IPS-18a (cell line): ENCODE results near the gene NEMP2.

Source experiments
- H3K27ac ChIP-seq: one replicate; pipeline ENCODE4 v1.5.1; 2013; ENCODE audit warnings: low read length
- H3K27me3 ChIP-seq: one replicate; pipeline ENCODE4 v1.6.1; 2013; ENCODE audit warnings: mild to moderate bottlenecking, low read length; ENCODE audit not compliant: control insufficient read depth, insufficient read depth
- H3K36me3 ChIP-seq: one replicate; pipeline ENCODE4 v1.6.1; 2013; ENCODE audit warnings: low read depth, low read length; ENCODE audit not compliant: control insufficient read depth
- H3K4me1 ChIP-seq: one replicate; pipeline ENCODE4 v1.6.1; 2013; ENCODE audit warnings: low read depth, low read length; ENCODE audit not compliant: control insufficient read depth
- H3K4me3 ChIP-seq: one replicate; pipeline ENCODE4 v1.5.1; 2013; ENCODE audit warnings: low read length
- H3K9ac ChIP-seq: one replicate; pipeline ENCODE4 v1.6.1; 2013; ENCODE audit warnings: mild to moderate bottlenecking, low read length, moderate library complexity
- H3K9me3 ChIP-seq: one replicate; pipeline ENCODE4 v1.6.1; 2013; ENCODE audit warnings: low read depth, low read length; ENCODE audit not compliant: control insufficient read depth

NEMP2 gene

GRCh38 chr2:190574169-190574568, 39.6 kb upstream of the NEMP2 start:
- Histone ChIP-seq H3K9ac (no peak overlapping the region), H3K36me3 (no peaks in the 10 kb centered on the region), H3K27ac (no peak overlapping the region), H3K4me3 (no peak overlapping the region), H3K27me3 (no peaks in the 10 kb centered on the region), H3K4me1 (no peaks in the 10 kb centered on the region), H3K9me3 (no peaks in the 10 kb centered on the region)

- no peak overlapping the region for H3K27ac ChIP-seq
- no peaks in the 10 kb centered on the region for H3K9me3 ChIP-seq
- H3K36me3 ChIP-seq, result no peaks in the 10 kb centered on the region
- H3K27me3 ChIP-seq, result no peaks in the 10 kb centered on the region
- no peak overlapping the region for H3K4me3 ChIP-seq
- no peaks in the 10 kb centered on the region for H3K4me1 ChIP-seq
- H3K9ac ChIP-seq, result no peak overlapping the region
These were observed 37.7 kb upstream of the NEMP2 start for GRCh38 chr2:190572246-190572645.

GRCh38 chr2:190571686-190572085, 37.2 kb upstream of the NEMP2 start:
- no peak overlapping the region for H3K4me3 ChIP-seq
- no peaks in the 10 kb centered on the region for H3K9me3 ChIP-seq
- H3K36me3 ChIP-seq, result no peaks in the 10 kb centered on the region
- no peaks in the 10 kb centered on the region for H3K4me1 ChIP-seq
- H3K27me3 ChIP-seq, result no peaks in the 10 kb centered on the region
- no peak overlapping the region for H3K27ac ChIP-seq
- no peak overlapping the region for H3K9ac ChIP-seq

- Histone ChIP-seq H3K36me3 (no peaks in the 10 kb centered on the region), H3K27ac (no peak overlapping the region)
These were observed 36.3 kb upstream of the NEMP2 start for GRCh38 chr2:190570871-190571270.

GRCh38 chr2:190569994-190570755, 35.7 kb upstream of the NEMP2 start:
- Histone ChIP-seq H3K27ac (no peak overlapping the region), H3K27me3 (no peaks in the 10 kb centered on the region), H3K4me3 (no peak overlapping the region), H3K4me1 (no peaks in the 10 kb centered on the region), H3K36me3 (no peaks in the 10 kb centered on the region), H3K9me3 (no peaks in the 10 kb centered on the region), H3K9ac (no peak overlapping the region)

More at GRCh38 chr2:190570871-190571270, 36.3 kb upstream of the NEMP2 start:
- H3K4me3 ChIP-seq, result no peak overlapping the region
- H3K4me1 ChIP-seq, result no peaks in the 10 kb centered on the region
- H3K9ac ChIP-seq, result no peak overlapping the region
- no peaks in the 10 kb centered on the region for H3K9me3 ChIP-seq
- no peaks in the 10 kb centered on the region for H3K27me3 ChIP-seq

- Histone ChIP-seq H3K4me3 (no peak overlapping the region), H3K9ac (no peak overlapping the region), H3K4me1 (peaks cover 14% of the 10 kb centered on the region), H3K27me3 (no peaks in the 10 kb centered on the region), H3K36me3 (no peaks in the 10 kb centered on the region), H3K9me3 (no peaks in the 10 kb centered on the region), H3K27ac (no peak overlapping the region)
These were observed 30.3 kb upstream of the NEMP2 start for GRCh38 chr2:190564838-190565237.

- H3K9ac ChIP-seq, result no peak overlapping the region
- H3K27me3 ChIP-seq, result no peaks in the 10 kb centered on the region
- H3K4me3 ChIP-seq, result no peak overlapping the region
- H3K9me3 ChIP-seq, result no peaks in the 10 kb centered on the region
- no peak overlapping the region for H3K27ac ChIP-seq
- no peaks in the 10 kb centered on the region for H3K36me3 ChIP-seq
- H3K4me1 ChIP-seq, result peaks cover 14% of the 10 kb centered on the region
These were observed 29.1 kb upstream of the NEMP2 start for GRCh38 chr2:190563646-190564045.

- Histone ChIP-seq H3K27me3 (no peaks in the 10 kb centered on the region), H3K27ac (no peak overlapping the region), H3K9me3 (no peaks in the 10 kb centered on the region), H3K9ac (no peak overlapping the region), H3K36me3 (no peaks in the 10 kb centered on the region), H3K4me1 (peaks cover 14% of the 10 kb centered on the region), H3K4me3 (no peak overlapping the region)
These were observed 28.6 kb upstream of the NEMP2 start for GRCh38 chr2:190563109-190563508.

- Histone ChIP-seq H3K9me3 (no peaks in the 10 kb centered on the region), H3K27ac (no peak overlapping the region), H3K4me3 (no peak overlapping the region)
These were observed 27.6 kb upstream of the NEMP2 start for GRCh38 chr2:190562121-190562520.

GRCh38 chr2:190561094-190561493, 26.6 kb upstream of the NEMP2 start:
- Histone ChIP-seq H3K4me1 (peaks cover 14% of the 10 kb centered on the region), H3K9me3 (no peaks in the 10 kb centered on the region), H3K27ac (no peak overlapping the region), H3K9ac (no peak overlapping the region), H3K27me3 (no peaks in the 10 kb centered on the region), H3K36me3 (no peaks in the 10 kb centered on the region), H3K4me3 (no peak overlapping the region)

More at GRCh38 chr2:190562121-190562520, 27.6 kb upstream of the NEMP2 start:
- Histone ChIP-seq H3K27me3 (no peaks in the 10 kb centered on the region), H3K4me1 (peaks cover 14% of the 10 kb centered on the region), H3K9ac (no peak overlapping the region), H3K36me3 (no peaks in the 10 kb centered on the region)

GRCh38 chr2:190554357-190555006, 20.0 kb upstream of the NEMP2 start:
- Histone ChIP-seq H3K9me3 (no peaks in the 10 kb centered on the region), H3K27ac (no peak overlapping the region), H3K36me3 (no peaks in the 10 kb centered on the region), H3K4me1 (no peaks in the 10 kb centered on the region), H3K4me3 (no peak overlapping the region), H3K27me3 (no peaks in the 10 kb centered on the region), H3K9ac (no peak overlapping the region)

- no peaks in the 10 kb centered on the region for H3K27me3 ChIP-seq
- no peaks in the 10 kb centered on the region for H3K9me3 ChIP-seq
- no peak overlapping the region for H3K27ac ChIP-seq
- no peaks in the 10 kb centered on the region for H3K4me1 ChIP-seq
- H3K4me3 ChIP-seq, result no peak overlapping the region
- H3K9ac ChIP-seq, result no peak overlapping the region
- H3K36me3 ChIP-seq, result no peaks in the 10 kb centered on the region
These were observed 18.7 kb upstream of the NEMP2 start for GRCh38 chr2:190553254-190553653.
